Activated T-helper 17 cell treated with anti-CD3 and anti-CD28 coated beads, Interleukin-2, amount 50 U/mL, for 72 hours (primary cell): ENCODE data around the gene TRNT1. TPM values are rescaled to one million over a fixed set of nuclear protein-coding genes. Genes with fewer than 3 reads are reported as not detected.

ENCODE experiments used
- ATAC-seq: fragments of 150-1000 bp; cut with Tn5 transposase; replicated peaks from 2 replicates; pipeline ENCODE4 v1.10.0; 2021; ENCODE audit warnings: mild to moderate bottlenecking, moderate library complexity
- H3K27ac Mint-ChIP-seq: one replicate; pipeline ENCODE4 v1.8.0; 2022; ENCODE audit warnings: mixed read lengths
- H3K27me3 Mint-ChIP-seq: one replicate; pipeline ENCODE4 v1.8.0; 2022; ENCODE audit warnings: mixed read lengths
- H3K36me3 Mint-ChIP-seq: one replicate; pipeline ENCODE4 v1.8.0; 2022; ENCODE audit warnings: low read depth, mild to moderate bottlenecking, mixed read lengths
- H3K4me1 Mint-ChIP-seq: one replicate; pipeline ENCODE4 v1.8.0; 2022; ENCODE audit warnings: mixed read lengths
- H3K4me3 Mint-ChIP-seq: one replicate; pipeline ENCODE4 v1.8.0; 2022; ENCODE audit warnings: mild to moderate bottlenecking, mixed read lengths
- H3K9me3 Mint-ChIP-seq: one replicate; pipeline ENCODE4 v1.8.0; 2022; ENCODE audit warnings: mixed read lengths
- total RNA-seq, 2 donors: library from RNA; stranded (reverse); gene quantifications; one replicate each; pipeline ENCODE4 v1.2.3, GENCODE V29; 2022

TRNT1 gene
- total RNA-seq, 2 donors from 2014 or later = 31.2 to 52.7 TPM

- Mint-ChIP-seq H3K4me3 (no peak overlapping the region), H3K4me1 (peaks cover 11% of the 10 kb centered on the region), H3K9me3 (no peaks in the 10 kb centered on the region), H3K27ac (no peak overlapping the region), H3K27me3 (peaks cover 4% of the 10 kb centered on the region), H3K36me3 (no peaks in the 10 kb centered on the region)
- no peak for ATAC-seq
Measured at GRCh38 chr3:3105246-3105645, 21.5 kb upstream of the TRNT1 start.

GRCh38 chr3:3105815-3106214, 20.9 kb upstream of the TRNT1 start:
- no peak for ATAC-seq
- H3K9me3 Mint-ChIP-seq = no peaks in the 10 kb centered on the region
- no peak overlapping the region for H3K4me3 Mint-ChIP-seq
- no peak overlapping the region for H3K27ac Mint-ChIP-seq
- H3K4me1 Mint-ChIP-seq = peaks cover 16% of the 10 kb centered on the region
- peaks cover 4% of the 10 kb centered on the region for H3K27me3 Mint-ChIP-seq
- no peaks in the 10 kb centered on the region for H3K36me3 Mint-ChIP-seq

GRCh38 chr3:3107181-3107580, 19.6 kb upstream of the TRNT1 start:
- no peak overlapping the region for H3K27ac Mint-ChIP-seq

DNA sequence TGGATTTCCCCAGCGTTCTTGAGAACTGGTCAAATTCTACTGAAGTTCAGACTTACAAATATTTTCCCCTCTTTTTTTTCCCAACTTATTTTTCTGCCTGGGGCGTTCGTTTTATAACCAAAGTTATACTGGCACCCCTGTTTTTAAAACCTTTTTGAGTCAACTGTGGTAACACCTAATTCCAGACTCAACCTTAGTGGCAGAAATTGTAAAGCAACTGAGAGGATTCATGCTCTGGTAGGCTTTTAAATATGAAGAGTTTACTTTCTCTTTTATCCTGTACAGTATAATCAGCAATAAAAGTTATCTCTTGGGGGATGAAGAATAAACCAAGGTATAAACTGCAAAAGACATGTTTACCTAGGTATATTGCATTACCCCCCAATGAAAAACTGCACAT, 18.9 kb upstream of the TRNT1 start:
- Mint-ChIP-seq H3K27ac (no peak overlapping the region), H3K36me3 (no peaks in the 10 kb centered on the region), H3K27me3 (peaks cover 4% of the 10 kb centered on the region), H3K9me3 (no peaks in the 10 kb centered on the region), H3K4me3 (no peak overlapping the region), H3K4me1 (peaks cover 18% of the 10 kb centered on the region)
- ATAC-seq = peak; percentile 52

More at GRCh38 chr3:3107181-3107580, 19.6 kb upstream of the TRNT1 start:
- ATAC-seq = no peak
- Mint-ChIP-seq H3K9me3 (no peaks in the 10 kb centered on the region), H3K27me3 (peaks cover 4% of the 10 kb centered on the region), H3K36me3 (no peaks in the 10 kb centered on the region), H3K4me3 (no peak overlapping the region), H3K4me1 (peaks cover 18% of the 10 kb centered on the region)

DNA sequence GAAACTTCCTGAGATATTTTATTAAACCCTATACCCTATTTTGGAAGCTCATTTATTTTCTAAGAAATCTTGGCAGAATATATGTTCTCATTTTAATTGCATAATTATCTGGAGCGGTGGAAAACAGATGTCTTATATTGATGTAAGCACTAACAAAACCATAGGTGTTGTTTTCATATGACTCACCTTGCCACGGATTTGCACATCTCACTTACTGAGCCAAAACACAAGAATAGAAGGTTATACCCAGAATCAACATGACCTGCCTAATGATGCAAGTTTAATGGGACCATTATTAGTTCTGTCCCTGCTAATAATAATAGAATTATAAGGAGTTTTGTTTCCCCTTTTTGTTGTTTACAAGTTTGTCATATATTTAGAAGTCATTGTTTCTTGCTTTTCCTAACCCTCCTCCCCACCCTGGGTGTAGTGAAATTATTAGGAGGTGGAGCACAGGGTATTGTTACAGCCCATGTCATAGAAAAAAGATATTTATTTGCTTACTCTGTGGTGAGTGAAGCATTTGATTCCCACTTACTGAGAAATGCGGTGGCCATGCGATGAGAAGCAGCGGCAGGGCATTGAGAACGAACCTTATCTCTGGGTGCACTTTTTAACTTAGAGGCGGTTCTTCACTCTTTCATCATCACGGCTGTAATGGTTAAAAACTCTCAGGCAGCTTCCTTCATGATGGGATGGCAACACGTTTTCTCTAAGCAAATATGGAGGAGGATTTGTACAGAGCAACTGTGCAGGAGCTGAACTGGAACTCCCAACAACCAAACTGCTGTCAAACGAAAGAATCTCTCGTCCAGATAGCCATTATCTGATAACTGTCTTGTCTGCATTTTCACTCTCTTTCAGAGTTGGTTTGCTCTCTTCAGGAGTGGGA, 17.1 kb upstream of the TRNT1 start:
- H3K4me3 Mint-ChIP-seq = peak overlapping the region; percentile 64
- peak overlapping the region; percentile 66 for H3K27ac Mint-ChIP-seq
- H3K36me3 Mint-ChIP-seq = no peaks in the 10 kb centered on the region
- H3K9me3 Mint-ChIP-seq = no peaks in the 10 kb centered on the region
- ATAC-seq = peak; percentile 81
- peaks cover 18% of the 10 kb centered on the region for H3K4me1 Mint-ChIP-seq
- peaks cover 4% of the 10 kb centered on the region for H3K27me3 Mint-ChIP-seq

DNA sequence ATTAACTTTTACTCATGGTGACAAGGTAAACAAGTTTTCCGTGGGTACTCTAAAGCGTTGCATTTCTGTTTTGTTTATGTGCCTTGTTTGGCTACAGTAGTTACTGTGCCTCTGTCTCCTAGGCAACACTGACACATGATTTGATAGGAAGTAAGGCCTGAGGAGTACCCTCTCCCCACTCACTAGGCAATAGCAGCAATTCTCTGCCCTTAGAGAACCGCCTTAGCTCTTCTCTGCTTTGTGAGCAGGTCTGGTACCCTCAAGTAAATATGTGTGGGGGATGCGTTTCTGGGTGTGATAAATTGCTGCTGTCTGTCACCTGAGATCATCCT, 16.5 kb upstream of the TRNT1 start, which contains the start of gene IL5RA:
TSS of gene IL5RA (minus strand) at position 76 of the 332 bp plus-strand sequence. CDS start 5,390 bp downstream, outside the sequence.
- Mint-ChIP-seq H3K4me3 (peak within 1 kb of the TSS; percentile 64), H3K4me1 (peaks cover 18% of the 10 kb centered on the region), H3K27ac (peak within 1 kb of the TSS; percentile 66), H3K36me3 (no peaks in the 10 kb centered on the region), H3K9me3 (no peaks in the 10 kb centered on the region), H3K27me3 (peaks cover 4% of the 10 kb centered on the region)
- ATAC-seq = peak; percentile 75

GRCh38 chr3:3110749-3111361, 15.9 kb upstream of the TRNT1 start:
- Mint-ChIP-seq H3K9me3 (no peaks in the 10 kb centered on the region), H3K27me3 (peaks cover 3% of the 10 kb centered on the region), H3K36me3 (no peaks in the 10 kb centered on the region), H3K27ac (peak overlapping the region; percentile 66), H3K4me1 (peaks cover 18% of the 10 kb centered on the region), H3K4me3 (peak overlapping the region; percentile 64)
- no peak for ATAC-seq

DNA sequence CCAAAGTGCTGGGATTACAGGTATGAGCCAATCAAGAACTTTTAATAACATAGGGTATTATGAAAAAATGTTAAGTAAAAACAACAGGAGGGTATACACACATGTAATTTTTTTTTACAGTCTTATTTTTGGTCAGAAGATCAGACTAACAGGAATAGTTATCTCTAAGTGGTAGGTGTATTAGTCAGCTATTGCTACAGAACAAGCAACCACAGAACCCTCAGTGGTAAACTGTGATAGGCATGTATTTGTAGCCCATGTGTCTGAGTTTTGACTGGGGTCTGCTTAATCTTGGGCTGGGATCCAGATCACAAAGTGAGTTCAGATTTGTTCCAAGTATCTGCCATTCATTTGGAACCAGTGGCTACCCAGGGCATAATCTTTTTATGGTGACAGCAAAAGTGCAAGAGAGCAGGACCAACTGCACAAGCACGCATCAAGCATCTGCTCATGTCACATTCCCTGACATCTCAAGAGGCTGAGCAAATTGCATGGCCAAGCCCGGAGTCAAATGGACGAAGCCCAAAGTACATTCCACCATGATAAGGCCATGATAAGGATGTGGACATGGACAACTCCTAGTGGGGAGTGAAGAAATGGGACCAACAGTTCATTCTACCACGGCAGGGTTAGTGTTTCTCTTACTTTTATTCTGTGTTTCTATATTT, 13.6 kb upstream of the TRNT1 start:
- Mint-ChIP-seq H3K4me1 (peaks cover 18% of the 10 kb centered on the region), H3K27me3 (peaks cover 3% of the 10 kb centered on the region), H3K27ac (no peak overlapping the region), H3K9me3 (no peaks in the 10 kb centered on the region), H3K4me3 (no peak overlapping the region), H3K36me3 (no peaks in the 10 kb centered on the region)
- no peak for ATAC-seq

DNA sequence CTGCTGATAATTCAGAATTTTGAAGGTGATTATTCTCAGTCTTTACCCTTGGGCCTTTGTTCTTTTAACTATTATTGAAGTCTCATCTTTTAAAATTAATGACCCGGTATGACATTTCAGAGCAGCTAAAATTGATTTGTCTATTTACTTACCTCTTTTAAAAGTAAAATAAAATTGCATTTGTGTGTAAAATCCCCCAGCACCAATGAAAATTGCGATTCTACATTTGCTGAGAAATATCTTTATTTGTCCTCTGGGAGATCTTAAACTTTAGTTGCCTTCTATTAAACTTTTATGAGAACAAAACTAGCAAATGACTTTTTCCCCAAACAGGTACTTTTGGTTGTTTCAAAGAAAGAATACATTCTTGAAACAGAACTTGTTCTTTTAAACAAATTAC, 9.1 kb upstream of the TRNT1 start:
- H3K27ac Mint-ChIP-seq = no peak overlapping the region
- H3K4me1 Mint-ChIP-seq = peaks cover 5% of the 10 kb centered on the region

GRCh38 chr3:3119393-3119851, 7.3 kb upstream of the TRNT1 start:
- Mint-ChIP-seq H3K4me1 (peaks cover 5% of the 10 kb centered on the region), H3K27ac (peak overlapping the region; percentile 11), H3K9me3 (no peaks in the 10 kb centered on the region), H3K36me3 (no peaks in the 10 kb centered on the region), H3K4me3 (peak overlapping the region; percentile 4), H3K27me3 (peaks cover 3% of the 10 kb centered on the region)
- ATAC-seq = peak; percentile 93

More for the DNA sequence above, 9.1 kb upstream of the TRNT1 start:
- no peaks in the 10 kb centered on the region for H3K36me3 Mint-ChIP-seq
- no peak overlapping the region for H3K4me3 Mint-ChIP-seq
- ATAC-seq = no peak
- H3K27me3 Mint-ChIP-seq = peaks cover 3% of the 10 kb centered on the region
- H3K9me3 Mint-ChIP-seq = no peaks in the 10 kb centered on the region

DNA sequence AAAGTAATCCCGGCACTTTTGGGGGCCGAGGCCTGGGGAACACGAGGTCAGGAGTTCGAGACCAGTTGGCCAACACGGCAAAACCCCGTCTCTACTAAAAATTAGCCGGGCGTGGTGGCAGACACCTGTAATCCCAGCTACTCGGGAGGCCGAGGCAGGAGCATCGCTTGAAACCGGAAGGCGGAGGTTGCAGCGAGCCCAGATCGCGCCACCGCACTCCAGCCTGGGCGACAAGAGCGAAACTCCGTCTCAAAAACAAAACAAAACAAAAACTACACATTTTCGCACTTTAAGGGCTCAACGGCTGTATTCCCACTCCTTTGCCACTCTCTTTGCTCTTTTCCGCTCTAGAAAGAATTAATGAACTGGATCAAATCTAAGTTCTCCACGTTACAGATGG, 763 bp upstream of the TRNT1 start:
- ATAC-seq = no peak
- peak overlapping the region; percentile 97 for H3K27ac Mint-ChIP-seq
- H3K4me3 Mint-ChIP-seq = peak overlapping the region; percentile 99
- H3K9me3 Mint-ChIP-seq = no peaks in the 10 kb centered on the region
- no peaks in the 10 kb centered on the region for H3K27me3 Mint-ChIP-seq
- H3K4me1 Mint-ChIP-seq = peaks cover 15% of the 10 kb centered on the region
- peaks cover 48% of the 10 kb centered on the region for H3K36me3 Mint-ChIP-seq

GRCh38 chr3:3127432-3128010, 781 bp downstream of the TRNT1 start:
- peak; percentile 58 for ATAC-seq
- Mint-ChIP-seq H3K4me3 (peak overlapping the region; percentile 99), H3K27ac (peak overlapping the region; percentile 97), H3K27me3 (no peaks in the 10 kb centered on the region), H3K9me3 (no peaks in the 10 kb centered on the region), H3K4me1 (peaks cover 15% of the 10 kb centered on the region), H3K36me3 (peaks cover 54% of the 10 kb centered on the region)

GRCh38 chr3:3129579-3129978, 2.8 kb downstream of the TRNT1 start:
- no peak for ATAC-seq
- Mint-ChIP-seq H3K27me3 (no peaks in the 10 kb centered on the region), H3K27ac (peak overlapping the region; percentile 1), H3K4me1 (peaks cover 20% of the 10 kb centered on the region), H3K36me3 (peaks cover 74% of the 10 kb centered on the region), H3K9me3 (no peaks in the 10 kb centered on the region), H3K4me3 (peak overlapping the region; percentile 99)

- Mint-ChIP-seq H3K9me3 (no peaks in the 10 kb centered on the region), H3K27me3 (no peaks in the 10 kb centered on the region), H3K4me3 (no peak overlapping the region), H3K36me3 (peaks cover 90% of the 10 kb centered on the region), H3K4me1 (peaks cover 33% of the 10 kb centered on the region), H3K27ac (peak overlapping the region; percentile 17)
- no peak for ATAC-seq
Measured at GRCh38 chr3:3133500-3133899, 6.8 kb downstream of the TRNT1 start.
